MM.1S (cell line): ENCODE data around the gene GFAP.

Experiments used
- DNase-seq: peaks from one replicate; pipeline ENCODE4 v3.0.0-alpha.2; 2015
- H2AFZ ChIP-seq: fragments of 300-600 bp; sonication (generic); 2 replicates; pipeline ENCODE4 v1.6.0; 2016; ENCODE audit warnings: antibody characterized with exemption, low read length
- H3F3A ChIP-seq: fragments of 300-600 bp; sonication (generic); 2 replicates; pipeline ENCODE4 v1.6.1; 2016; ENCODE audit warnings: mild to moderate bottlenecking, antibody characterized with exemption, low read length, moderate library complexity, mixed read lengths; ENCODE audit not compliant: insufficient read depth
- H3K27ac ChIP-seq: fragments of 300-600 bp; sonication (generic); 2 replicates; pipeline ENCODE4 v1.5.1; 2016; ENCODE audit warnings: mild to moderate bottlenecking, low read length
- H3K27me3 ChIP-seq: fragments of 300-600 bp; sonication (generic); replicated peaks from 2 replicates; pipeline ENCODE4 v1.6.0; 2016; ENCODE audit warnings: low read length; ENCODE audit not compliant: insufficient read depth
- H3K36me3 ChIP-seq: fragments of 300-600 bp; sonication (generic); replicated peaks from 2 replicates; pipeline ENCODE4 v1.6.1; 2016; ENCODE audit warnings: mild to moderate bottlenecking, low read length, mixed read lengths; ENCODE audit not compliant: insufficient read depth
- H3K4me1 ChIP-seq: fragments of 300-600 bp; sonication (generic); 2 replicates; pipeline ENCODE4 v1.6.1; 2016; ENCODE audit warnings: low read length, mixed read lengths
- H3K4me2 ChIP-seq: fragments of 300-600 bp; sonication (generic); 2 replicates; pipeline ENCODE4 v1.6.0; 2016; ENCODE audit warnings: low read depth, low read length
- H3K4me3 ChIP-seq: fragments of 300-600 bp; sonication (generic); 2 replicates; pipeline ENCODE4 v1.5.1; 2016; ENCODE audit warnings: low read length, mixed read lengths
- H3K79me2 ChIP-seq: fragments of 300-600 bp; sonication (generic); 2 replicates; pipeline ENCODE4 v1.6.1; 2016; ENCODE audit warnings: mixed run types, low read length, mixed read lengths
- H3K9ac ChIP-seq: fragments of 300-600 bp; sonication (generic); 2 replicates; pipeline ENCODE4 v1.6.1; 2016; ENCODE audit warnings: low read length, mixed read lengths
- H3K9me2 ChIP-seq: fragments of 300-600 bp; sonication (generic); replicated peaks from 2 replicates; pipeline ENCODE4 v1.6.1; 2016; ENCODE audit warnings: mild to moderate bottlenecking, low read length, mixed read lengths; ENCODE audit not compliant: insufficient read depth
- H3K9me3 ChIP-seq: fragments of 300-600 bp; sonication (generic); replicated peaks from 2 replicates; pipeline ENCODE4 v1.6.1; 2016; ENCODE audit warnings: mild to moderate bottlenecking, low read length, mixed read lengths; ENCODE audit not compliant: insufficient read depth
- H4K20me1 ChIP-seq: fragments of 300-600 bp; sonication (generic); 2 replicates; pipeline ENCODE4 v1.6.1; 2016; ENCODE audit warnings: mild to moderate bottlenecking, low read length, moderate library complexity, mixed read lengths; ENCODE audit not compliant: insufficient read depth
- CTCF ChIP-seq: fragments of 300-600 bp; sonication (generic); IDR thresholded peaks from 2 replicates; pipeline ENCODE4 v1.5.1; 2016; ENCODE audit warnings: antibody characterized with exemption, low read length, mixed read lengths
- EZH2 ChIP-seq: fragments of 300-600 bp; sonication (generic); optimal IDR thresholded peaks from 2 replicates; pipeline ENCODE3; 2017; ENCODE audit warnings: low read depth, mild to moderate bottlenecking, antibody characterized with exemption, low read length, mixed read lengths
- EZH2phosphoT487 ChIP-seq: fragments of 300-600 bp; sonication (generic); IDR thresholded peaks from 2 replicates; pipeline ENCODE4 v1.6.1; 2018; ENCODE audit warnings: antibody characterized with exemption, low read length

The GFAP gene

GRCh38 chr17:44932787-44933097 is 17.4 kb upstream of the GFAP start:
- H3K4me2 ChIP-seq = no peak overlapping the region
- no peaks in the 10 kb centered on the region for H3K27me3 ChIP-seq
- H3K27ac ChIP-seq = no peak overlapping the region
- H3F3A ChIP-seq = no peaks in the 10 kb centered on the region
- H3K36me3 ChIP-seq = peaks cover 16% of the 10 kb centered on the region; the same call in 1 of the 2 replicates
- H3K79me2 ChIP-seq = peaks cover 25% of the 10 kb centered on the region
- no peak overlapping the region for H3K4me3 ChIP-seq
- DNase-seq = no peak
- H2AFZ ChIP-seq = no peak overlapping the region
- no peaks in the 10 kb centered on the region for H3K9me2 ChIP-seq
- H4K20me1 ChIP-seq = no peaks in the 10 kb centered on the region; the same call in 1 of the 2 replicates
- H3K9me3 ChIP-seq = no peaks in the 10 kb centered on the region
- H3K9ac ChIP-seq = no peak overlapping the region
- TF ChIP-seq EZH2phosphoT487 (no peak), EZH2 (no peak), CTCF (no peak)
- no peaks in the 10 kb centered on the region for H3K4me1 ChIP-seq

DNA sequence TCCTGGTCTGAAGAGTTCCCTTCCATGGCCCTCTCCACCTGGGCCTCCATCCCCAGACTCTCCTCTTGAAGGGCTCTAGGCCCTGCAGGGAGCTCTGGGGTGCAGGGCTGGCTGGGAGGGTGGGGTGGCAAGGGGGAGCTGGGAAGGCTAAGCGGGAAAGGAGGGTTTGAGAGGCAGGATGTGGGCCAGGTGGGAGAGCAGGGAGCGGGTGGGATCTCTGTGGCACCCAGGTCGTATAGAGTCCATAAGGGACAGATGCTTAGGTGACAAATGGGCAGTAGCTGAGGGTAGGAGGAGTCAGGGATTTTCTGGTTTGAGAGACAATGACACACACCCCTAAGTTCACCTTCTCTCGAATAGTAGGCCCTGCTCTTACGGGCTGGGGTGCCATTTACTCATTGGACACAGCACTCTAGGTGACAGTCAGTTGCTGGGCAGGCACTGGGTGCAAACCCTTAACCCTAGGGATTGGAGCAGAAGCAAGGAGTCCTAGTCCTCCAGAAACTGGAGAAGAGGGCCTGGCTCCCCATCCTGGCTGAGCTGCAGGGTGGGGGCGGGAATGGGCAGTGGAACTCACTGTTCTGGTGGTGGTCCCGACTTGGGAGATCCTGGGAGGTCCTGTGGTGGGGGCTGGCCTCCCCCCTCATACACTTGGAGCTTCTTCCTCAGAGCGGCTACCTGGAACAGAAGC is 16.9 kb upstream of the GFAP start:
- Histone ChIP-seq H3K27ac (no peak overlapping the region), H3K9ac (no peak overlapping the region), H3K9me2 (no peaks in the 10 kb centered on the region), H4K20me1 (no peaks in the 10 kb centered on the region; the same call in 1 of the 2 replicates), H3K79me2 (peaks cover 20% of the 10 kb centered on the region), H3K4me2 (no peak overlapping the region), H3K27me3 (no peaks in the 10 kb centered on the region), H3K4me3 (no peak overlapping the region), H3F3A (no peaks in the 10 kb centered on the region), H3K36me3 (peaks cover 17% of the 10 kb centered on the region), H2AFZ (no peak overlapping the region), H3K9me3 (no peaks in the 10 kb centered on the region), H3K4me1 (no peaks in the 10 kb centered on the region)
- TF ChIP-seq EZH2 = no peak
- TF ChIP-seq EZH2phosphoT487 = no peak
- no peak for TF ChIP-seq CTCF
- DNase-seq = no peak

DNA sequence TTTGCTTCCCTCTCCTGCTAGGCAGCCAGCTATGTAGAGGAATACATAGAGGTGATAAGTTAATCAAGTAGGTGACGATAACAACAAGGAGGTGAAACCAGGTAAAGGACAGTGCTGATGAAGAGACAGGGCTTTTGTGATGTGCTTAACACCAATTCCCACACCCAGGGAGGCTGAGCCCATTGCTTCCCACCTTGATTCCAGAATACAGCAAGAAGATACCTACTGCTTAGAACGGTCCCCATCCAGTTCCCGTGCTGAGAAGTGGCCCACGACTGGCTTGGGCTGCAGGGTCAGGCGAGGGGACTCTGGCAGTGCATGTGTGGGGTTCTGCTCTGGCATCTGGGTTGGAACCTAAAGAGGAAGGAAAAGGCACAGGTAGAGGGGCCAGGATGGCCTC is 16.1 kb upstream of the GFAP start:
- Histone ChIP-seq H3K27ac (no peak overlapping the region), H3K79me2 (peaks cover 15% of the 10 kb centered on the region), H3K27me3 (no peaks in the 10 kb centered on the region), H2AFZ (no peak overlapping the region), H3K4me2 (no peak overlapping the region), H3K4me1 (no peaks in the 10 kb centered on the region), H3F3A (no peaks in the 10 kb centered on the region), H3K9ac (no peak overlapping the region), H3K4me3 (no peak overlapping the region), H4K20me1 (no peaks in the 10 kb centered on the region; the same call in 1 of the 2 replicates), H3K9me2 (no peaks in the 10 kb centered on the region), H3K9me3 (no peaks in the 10 kb centered on the region), H3K36me3 (peaks cover 16% of the 10 kb centered on the region)
- no peak for DNase-seq
- TF ChIP-seq EZH2phosphoT487 (no peak), CTCF (no peak), EZH2 (no peak)
